ENCODE measurements around the gene RAB5IF.

DNA sequence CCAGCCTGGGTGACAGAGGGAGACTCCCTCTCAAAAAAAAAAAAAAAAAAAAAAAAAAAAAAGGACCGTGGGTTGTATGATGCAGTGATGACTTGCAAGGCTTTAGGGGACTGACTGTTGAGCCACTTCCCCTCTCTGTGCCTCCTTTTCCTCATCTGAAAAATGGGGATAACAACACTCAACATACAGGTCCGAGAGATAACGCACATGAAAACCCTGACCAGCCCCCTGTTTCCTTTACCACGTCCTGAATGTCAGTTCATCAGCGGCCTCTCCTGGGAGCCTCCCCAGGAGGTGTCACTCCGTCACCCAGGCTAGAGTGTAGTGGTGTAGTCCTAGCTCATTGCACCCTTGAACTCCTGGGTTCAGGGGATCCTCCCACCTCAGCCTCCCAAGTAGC is 36.6 kb downstream of the RAB5IF start:
- TF ChIP-seq, protein P1, sequence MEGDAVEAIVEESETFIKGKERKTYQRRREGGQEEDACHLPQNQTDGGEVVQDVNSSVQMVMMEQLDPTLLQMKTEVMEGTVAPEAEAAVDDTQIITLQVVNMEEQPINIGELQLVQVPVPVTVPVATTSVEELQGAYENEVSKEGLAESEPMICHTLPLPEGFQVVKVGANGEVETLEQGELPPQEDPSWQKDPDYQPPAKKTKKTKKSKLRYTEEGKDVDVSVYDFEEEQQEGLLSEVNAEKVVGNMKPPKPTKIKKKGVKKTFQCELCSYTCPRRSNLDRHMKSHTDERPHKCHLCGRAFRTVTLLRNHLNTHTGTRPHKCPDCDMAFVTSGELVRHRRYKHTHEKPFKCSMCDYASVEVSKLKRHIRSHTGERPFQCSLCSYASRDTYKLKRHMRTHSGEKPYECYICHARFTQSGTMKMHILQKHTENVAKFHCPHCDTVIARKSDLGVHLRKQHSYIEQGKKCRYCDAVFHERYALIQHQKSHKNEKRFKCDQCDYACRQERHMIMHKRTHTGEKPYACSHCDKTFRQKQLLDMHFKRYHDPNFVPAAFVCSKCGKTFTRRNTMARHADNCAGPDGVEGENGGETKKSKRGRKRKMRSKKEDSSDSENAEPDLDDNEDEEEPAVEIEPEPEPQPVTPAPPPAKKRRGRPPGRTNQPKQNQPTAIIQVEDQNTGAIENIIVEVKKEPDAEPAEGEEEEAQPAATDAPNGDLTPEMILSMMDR (IDR thresholded peaks at IDR 0.05), result no peak
- TF ChIP-seq POLR2A (IDR thresholded peaks at IDR 0.05) (no peak), EP300 (IDR thresholded peaks at IDR 0.05) (no peak), POLR2AphosphoS5 (IDR thresholded peaks at IDR 0.05) (no peak)
